ENCODE measurements around the gene GGT6. TPM values are rescaled to one million over a fixed set of nuclear protein-coding genes. Genes with fewer than 3 reads are reported as not detected.
A peak's percentile ranks its signal among the peaks of the same experiment; 100 is the strongest.

Gene GGT6
- total RNA-seq, 1 donor from 2014 or later: not detected

DNA sequence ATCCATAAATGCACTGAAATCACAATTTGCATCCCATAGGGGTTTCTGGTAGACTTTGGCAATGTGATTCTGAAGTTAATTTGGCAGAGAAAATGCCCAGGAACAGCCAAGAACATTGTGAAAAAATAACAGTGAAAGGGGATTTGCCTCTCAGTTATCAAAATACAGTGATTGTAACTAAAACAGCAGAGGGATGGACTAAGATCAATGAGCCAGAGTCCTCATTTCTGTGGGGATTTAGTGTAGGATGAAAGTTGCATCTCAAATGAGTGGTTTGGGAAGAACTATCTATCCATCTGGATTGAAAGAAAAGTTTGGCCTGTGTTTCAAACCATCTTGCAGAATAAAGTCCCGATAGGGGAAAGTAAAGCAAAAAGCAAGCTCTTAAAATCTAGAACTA lies 33.2 kb downstream of the GGT6 start:
- DNase-seq (ENCODE audit: low read depth): no peak

DNA sequence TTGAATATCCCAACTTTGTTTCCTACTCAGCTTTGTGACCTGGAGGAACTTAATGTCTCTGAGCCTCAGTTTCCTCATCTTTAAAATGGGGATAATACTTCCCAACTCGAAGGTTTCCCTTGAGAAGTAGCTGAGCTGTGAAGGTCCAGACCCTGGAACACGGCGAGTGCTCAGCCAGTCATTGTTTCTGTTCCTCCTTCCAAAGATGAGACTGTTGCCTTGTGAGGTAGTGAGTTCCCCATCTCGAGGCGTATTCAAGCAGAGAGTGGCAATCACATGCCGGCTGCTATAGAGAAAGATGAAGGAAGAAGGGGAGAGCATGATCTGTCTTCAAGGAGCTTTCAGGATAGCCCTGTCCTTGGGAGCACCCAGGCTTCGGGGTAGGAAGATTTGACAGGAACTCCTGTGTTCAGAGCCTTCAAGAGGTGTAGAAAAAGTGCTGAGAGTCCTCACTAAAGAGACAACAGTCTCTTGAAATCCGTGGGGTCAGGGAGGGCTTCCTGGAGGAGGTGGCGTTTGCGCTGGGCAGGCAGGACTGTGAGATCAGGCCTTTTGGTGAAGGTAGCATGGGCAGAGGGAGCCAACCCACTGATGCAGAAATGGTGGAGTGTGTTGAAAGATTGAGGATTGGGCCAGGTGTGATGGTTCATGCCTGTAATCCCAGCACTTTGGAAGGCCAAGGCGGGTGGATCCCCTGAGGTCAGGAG lies 34.5 kb downstream of the GGT6 start:
- DNase-seq (ENCODE audit: low read depth): no peak

GRCh38 chr17:4523946-4524345 lies 36.4 kb downstream of the GGT6 start:
- no peak for DNase-seq (ENCODE audit: low read depth)

DNA sequence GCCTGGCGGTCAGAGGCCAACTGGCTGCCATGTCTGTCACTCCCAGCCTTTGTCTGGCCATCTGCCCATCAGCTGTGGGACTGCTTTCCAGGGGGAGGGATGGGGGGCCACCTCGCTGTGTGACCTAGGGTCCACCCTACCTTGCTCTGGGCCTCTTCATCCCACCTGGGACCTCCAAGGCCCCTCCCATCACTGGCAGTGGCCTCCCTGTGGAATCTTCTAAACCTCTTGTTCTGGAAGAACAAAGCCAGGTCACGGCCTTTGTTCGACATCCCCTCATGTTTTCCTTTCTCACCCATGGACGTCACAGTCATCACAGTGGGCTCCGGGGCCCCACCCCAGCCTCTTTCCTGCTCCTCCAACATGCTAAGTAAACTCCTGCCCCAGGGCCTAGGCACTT lies 37.7 kb downstream of the GGT6 start:
- no peak for DNase-seq (ENCODE audit: low read depth)

DNA sequence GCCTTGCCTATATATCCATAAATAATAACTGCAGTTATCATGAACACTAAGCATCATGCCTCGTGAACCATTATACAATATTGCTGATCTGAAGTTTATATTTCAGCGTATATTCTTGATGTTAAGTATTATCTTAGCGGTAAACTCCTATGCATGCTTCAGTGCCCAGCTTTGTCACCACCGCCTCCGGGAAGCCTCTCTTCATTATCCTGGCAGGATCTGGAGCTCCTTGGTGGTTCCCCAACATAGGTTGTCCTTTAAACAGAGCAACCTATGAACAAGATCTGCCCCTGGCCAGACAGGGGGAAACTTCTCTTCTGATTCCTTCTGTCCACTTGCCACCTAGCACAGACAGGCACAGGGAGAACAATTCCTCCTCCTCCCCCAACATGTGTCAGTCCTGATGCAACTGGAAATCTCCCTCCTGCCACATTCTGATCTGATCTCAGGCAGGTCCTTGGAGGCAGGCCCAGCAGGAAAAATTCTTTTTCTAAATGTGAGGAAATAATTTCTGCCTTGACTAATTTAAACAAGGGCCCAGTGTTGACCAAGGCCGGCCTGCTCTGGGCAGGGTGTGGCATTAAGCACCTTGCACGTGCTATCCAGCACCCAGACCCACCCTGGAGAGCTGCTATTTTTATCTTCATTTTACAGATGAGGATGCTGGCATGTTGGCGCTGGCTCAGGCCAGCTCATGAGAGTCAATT lies 39.3 kb downstream of the GGT6 start:
- DNase-seq (ENCODE audit: low read depth): no peak

DNA sequence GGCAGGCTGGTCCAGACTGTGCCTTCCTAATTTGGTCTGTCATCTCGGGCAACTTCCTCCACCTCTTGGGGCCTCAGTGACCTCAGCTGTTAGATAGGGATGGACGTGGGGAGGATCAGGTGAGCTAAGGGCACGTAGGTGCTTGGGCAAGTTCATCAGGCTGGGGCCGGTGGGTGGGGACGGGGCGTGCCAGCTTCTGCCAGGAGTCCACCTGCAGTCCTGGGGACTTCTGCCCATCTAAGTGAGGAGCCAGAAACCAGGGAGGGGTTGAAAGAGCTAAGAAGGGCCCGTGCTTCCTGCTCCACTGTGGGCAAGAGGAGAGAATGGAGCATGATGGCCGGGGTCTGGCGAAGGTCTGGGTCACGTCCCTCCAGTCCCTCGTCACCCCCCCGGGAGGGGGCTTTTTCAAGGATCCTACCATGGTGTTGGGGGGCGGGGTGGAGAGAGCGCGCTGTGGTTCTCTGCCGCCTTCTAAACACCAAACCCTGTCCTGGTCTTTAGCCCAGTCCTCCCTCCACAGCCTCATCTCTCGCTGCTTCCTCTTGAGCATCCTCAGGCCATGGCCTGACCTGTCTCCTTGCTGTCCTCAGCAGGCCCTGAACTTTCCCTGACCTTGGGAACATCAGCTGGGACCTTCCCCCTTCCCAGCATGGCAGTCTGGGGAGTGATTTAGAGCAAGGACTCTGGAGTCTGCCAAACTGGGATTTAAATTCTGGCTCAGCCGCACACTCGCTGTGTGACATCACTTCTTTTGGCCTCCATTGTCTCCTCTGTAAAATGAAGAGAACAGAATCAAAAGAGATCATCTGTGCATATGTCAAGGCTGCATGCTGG lies 40.1 kb downstream of the GGT6 start:
- no peak for DNase-seq (ENCODE audit: low read depth)

- no peak for DNase-seq (ENCODE audit: low read depth)
These were observed 41.0 kb downstream of the GGT6 start for GRCh38 chr17:4519361-4519788.

GRCh38 chr17:4518901-4519300 lies 41.5 kb downstream of the GGT6 start:
- peak; percentile 61 for DNase-seq (ENCODE audit: low read depth)

DNA sequence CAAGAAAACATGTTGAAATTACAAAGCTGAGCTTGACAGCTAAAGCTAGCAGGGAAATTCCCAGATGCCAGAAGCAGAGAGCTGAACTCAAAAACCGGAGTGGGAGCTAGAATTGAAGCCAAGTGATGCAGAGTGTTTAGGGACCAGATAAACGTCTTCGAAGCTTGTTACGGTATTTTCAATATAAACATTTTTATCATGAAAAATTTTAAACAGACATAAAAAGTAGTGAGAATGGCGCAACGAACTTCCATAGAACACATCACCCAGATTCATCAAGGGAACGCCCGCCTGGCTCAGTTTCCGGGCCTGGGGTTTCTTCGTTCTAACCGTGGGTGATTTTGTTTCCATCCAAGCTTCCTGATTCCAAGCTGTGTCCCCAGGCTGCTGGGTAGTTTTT lies 43.6 kb downstream of the GGT6 start:
- DNase-seq (ENCODE audit: low read depth): no peak

- DNase-seq (ENCODE audit: low read depth): no peak
These were observed 44.9 kb downstream of the GGT6 start for GRCh38 chr17:4515501-4515900.

- no peak for DNase-seq (ENCODE audit: low read depth)
These were observed 45.6 kb downstream of the GGT6 start for GRCh38 chr17:4514779-4515178.

DNA sequence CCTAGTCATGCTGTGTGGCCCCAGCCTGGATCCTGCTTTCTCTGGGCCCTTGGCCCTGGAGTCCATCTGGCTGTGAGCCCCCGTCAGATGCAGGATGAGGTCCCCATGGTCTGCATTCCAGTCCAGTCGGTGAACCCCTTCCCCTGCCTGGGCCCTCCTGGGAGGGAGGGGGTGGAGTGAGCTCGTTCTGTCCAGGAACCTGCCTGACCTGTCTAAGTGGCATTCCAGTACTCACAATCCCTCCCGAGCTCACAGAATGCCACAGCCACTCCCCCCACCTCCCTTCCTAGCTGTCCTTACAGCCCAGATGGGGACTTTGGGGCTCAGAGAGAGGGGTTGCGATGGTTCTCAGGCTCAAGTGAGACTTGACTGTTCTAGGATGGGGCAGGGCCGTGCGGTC lies 46.2 kb downstream of the GGT6 start:
- no peak for DNase-seq (ENCODE audit: low read depth)

DNA sequence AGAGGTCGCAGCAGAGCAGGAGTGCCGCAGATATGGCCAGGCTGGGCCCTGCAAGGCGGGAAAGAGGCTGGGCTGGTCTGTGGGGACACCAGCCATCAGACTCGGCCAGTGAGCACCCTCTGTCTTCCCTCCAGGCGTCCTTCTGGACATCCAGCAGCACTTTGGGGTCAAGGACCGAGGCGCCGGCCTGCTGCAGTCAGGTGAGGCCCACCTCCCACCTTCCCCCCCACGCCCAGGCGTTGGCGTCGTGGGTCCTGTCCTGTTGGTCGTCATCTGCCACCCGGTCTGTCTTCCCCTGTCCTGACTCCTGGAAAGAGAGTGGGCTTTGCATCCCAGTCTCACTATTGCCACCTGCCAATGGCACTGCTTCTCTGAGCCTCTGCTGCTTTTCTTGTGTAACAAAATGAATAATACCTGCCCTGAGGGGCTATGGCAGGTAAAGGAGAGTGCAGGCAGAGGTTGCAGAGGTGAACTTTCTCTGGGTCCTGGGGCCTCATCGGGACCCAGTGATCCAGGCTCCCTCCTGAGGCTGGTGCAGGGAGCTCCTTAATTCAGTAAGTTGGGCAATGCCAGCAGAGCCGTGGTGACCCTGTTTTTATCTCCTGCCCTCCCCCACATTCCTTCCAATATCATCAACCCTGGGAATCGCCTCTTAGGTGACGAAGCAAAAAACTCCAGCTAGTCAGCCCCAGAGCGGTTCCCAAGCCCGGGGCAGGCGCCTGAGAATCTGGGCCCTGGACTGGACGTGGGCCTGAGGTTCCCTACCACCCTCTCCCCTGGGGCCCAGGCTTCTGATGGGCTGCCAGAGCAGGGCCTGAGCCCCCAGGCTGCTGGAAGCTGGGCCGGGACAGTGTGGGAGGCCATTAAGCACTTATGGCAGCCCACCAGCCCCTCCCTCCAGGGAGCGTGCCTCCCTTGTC lies 47.0 kb downstream of the GGT6 start:
- no peak for DNase-seq (ENCODE audit: low read depth)

DNA sequence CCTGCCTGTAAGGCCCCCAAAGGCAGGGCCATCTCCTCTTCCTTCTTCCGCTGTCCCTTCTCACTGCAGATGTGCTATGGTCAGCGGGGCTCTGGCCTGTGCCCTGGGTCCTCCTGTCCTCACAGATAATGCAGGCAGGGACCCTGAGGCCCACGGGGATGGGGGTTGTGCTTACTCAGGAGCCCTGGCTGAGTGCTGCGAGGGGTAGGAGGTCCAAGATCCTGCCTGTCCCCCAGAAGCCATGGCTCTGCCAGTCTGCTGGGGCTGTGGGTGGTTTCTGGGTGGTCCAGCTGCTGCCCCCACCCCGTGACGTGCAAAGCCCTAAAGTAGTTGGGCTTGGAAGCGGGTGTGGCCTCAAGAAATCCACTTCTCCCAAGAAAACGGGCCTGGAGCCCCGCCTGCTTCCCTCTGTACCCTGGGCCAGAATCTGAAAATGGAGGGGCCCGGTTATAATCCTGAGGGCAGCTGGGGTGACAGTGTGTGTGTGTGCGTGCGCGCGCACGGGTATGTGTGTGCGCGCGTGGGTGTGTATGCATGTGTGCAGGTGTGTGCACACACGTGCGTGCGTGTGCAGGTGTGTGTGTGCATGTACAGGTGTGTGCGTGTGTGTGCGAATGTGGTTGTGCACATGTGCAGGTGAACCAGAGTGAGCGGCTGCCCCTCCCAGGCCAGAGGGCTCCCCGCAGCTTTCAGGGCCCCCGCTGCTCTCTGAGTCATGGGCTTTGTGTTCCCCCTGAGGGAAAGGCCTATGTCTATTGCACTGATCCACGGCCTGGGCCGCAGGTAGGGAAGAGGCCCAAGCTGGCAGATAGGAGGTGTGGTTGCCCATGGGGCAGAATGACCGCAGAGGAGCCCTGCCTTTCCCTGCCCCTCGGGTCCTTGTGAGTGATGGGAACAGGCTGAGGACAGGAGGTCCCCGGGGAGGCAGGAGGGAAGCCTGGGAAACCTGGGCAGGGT lies 47.9 kb downstream of the GGT6 start:
- DNase-seq (ENCODE audit: low read depth): no peak

GRCh38 chr17:4511199-4511932 lies 49.0 kb downstream of the GGT6 start:
- no peak for DNase-seq (ENCODE audit: low read depth)

DNA sequence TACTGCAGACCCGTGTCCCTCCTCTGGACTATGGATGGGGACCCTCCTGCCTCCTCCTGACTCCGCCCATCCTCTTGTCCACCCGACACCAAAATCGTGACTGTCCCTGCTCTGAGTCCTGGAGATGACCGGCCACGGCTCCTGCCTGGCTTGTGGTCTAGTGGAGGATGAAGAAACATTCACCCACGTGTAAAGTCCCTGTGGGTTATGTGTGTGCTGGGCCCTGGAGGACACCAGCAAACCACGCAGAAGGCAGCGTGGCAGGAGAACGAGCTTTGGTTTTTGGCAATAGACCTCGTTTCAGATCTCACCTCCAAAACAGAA lies 49.8 kb downstream of the GGT6 start:
- no peak for DNase-seq (ENCODE audit: low read depth)

DNA sequence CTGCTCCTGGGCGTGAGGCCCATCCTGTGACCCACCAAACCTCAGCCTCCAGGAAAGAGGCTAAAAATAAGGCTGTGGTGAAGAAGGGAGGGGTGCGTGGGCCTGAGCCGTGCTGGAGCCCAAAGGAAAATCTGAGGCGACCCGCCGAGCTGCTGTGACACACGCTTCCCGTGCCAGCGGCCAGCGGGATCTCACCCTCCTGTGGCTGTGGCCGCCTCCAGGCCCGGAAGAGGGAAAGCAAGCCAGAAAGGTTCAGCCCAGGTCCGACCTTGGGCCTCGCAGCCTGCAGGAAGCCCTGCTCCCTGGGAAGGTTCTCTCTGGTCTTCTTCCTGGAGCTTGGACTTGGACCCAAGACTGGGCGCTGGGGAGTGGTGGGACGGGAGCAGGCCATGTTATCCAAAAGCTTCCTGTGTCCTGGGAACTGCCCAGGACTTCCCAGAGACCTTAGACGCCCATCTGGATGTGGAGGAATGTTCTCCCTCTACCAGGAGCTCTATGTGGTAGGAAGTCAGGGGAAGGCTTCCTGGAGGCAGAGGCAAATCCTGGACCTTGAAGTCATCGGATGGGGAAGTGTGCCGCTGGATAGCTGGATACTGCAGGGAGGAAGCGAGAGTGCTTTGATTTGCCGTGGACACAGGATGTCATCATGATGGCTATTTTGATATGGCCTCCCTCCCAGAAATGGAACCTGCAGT lies 50.3 kb downstream of the GGT6 start:
- DNase-seq (ENCODE audit: low read depth): peak; percentile 53

DNA sequence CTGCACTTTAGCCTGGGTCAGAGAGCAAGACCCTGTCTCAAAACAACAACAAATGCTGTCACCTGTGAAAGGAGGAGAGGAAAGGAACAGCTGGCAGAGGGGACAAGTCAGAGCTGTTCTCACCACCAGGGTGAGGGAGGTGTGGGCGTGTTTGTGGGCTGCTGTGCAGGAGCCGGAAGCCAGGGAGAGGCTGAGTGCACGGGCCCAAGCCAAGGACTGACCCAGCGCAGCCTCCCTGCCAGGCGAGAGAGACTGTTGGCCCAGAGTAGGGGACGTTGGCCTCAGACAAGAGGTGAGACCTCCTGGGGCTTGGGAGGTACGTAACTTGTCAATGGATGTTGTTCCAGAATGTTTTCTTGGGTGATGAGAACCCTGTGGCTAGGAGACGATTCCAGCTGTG lies 51.0 kb downstream of the GGT6 start:
- DNase-seq (ENCODE audit: low read depth): peak; percentile 31

GRCh38 chr17:4508207-4508606 lies 52.2 kb downstream of the GGT6 start:
- no peak for DNase-seq (ENCODE audit: low read depth)

Measured in myocyte (in vitro differentiated cells).